MM.1S (cell line): ENCODE measurements around the gene BPI.

Source experiments
- EZH2 ChIP-seq: fragments of 300-600 bp; sonication (generic); optimal IDR thresholded peaks from 2 replicates; pipeline ENCODE3; 2017; ENCODE audit warnings: low read depth, mild to moderate bottlenecking, antibody characterized with exemption, low read length, mixed read lengths
- TF ChIP-seq, protein P1 (sequence below): fragments of 300-600 bp; sonication (generic); IDR thresholded peaks from 2 replicates; pipeline ENCODE4 v1.5.1; 2016; ENCODE audit warnings: antibody characterized with exemption, low read length, mixed read lengths

DNA sequence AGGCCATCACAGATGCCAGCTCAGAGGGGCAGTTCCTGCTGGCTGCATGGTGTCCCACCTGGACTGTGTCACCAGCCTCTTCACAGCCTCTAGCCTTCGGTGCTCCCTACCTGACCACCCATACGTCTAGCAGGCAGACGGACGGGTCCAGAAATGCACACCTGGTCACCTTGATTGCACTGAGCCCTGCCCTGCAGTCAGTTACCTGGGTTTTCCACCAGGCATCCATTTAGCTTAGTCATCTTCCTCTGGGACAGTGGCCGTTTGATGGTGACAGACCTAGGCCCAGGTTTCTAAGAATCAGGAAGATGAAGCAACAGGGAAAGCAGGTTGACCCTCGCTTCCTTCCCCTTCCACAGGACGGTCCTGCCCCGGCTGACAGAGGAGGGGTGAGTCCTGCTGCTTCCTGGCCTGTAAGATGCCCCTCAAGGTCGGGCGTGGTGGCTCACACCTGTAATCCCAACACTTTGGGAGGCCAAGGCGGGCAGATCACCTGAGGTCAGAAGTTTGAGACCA, 9.8 kb upstream of the BPI start:
- TF ChIP-seq, protein P1, sequence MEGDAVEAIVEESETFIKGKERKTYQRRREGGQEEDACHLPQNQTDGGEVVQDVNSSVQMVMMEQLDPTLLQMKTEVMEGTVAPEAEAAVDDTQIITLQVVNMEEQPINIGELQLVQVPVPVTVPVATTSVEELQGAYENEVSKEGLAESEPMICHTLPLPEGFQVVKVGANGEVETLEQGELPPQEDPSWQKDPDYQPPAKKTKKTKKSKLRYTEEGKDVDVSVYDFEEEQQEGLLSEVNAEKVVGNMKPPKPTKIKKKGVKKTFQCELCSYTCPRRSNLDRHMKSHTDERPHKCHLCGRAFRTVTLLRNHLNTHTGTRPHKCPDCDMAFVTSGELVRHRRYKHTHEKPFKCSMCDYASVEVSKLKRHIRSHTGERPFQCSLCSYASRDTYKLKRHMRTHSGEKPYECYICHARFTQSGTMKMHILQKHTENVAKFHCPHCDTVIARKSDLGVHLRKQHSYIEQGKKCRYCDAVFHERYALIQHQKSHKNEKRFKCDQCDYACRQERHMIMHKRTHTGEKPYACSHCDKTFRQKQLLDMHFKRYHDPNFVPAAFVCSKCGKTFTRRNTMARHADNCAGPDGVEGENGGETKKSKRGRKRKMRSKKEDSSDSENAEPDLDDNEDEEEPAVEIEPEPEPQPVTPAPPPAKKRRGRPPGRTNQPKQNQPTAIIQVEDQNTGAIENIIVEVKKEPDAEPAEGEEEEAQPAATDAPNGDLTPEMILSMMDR: no peak
- no peak for TF ChIP-seq EZH2
